PFSK-1 (cell line): ENCODE results near the gene LAMP1.

Experiments
- FOXP2 ChIP-seq: optimal IDR thresholded peaks from 2 replicates; pipeline ENCODE3; 2011; ENCODE audit warnings: borderline replicate concordance, control low read depth, inconsistent platforms; ENCODE audit not compliant: insufficient read depth; ENCODE audit errors: extremely low read length, extremely low read depth
- POLR2AphosphoS5 ChIP-seq: IDR thresholded peaks from 2 replicates; pipeline ENCODE4 v1.6.1; 2012; ENCODE audit warnings: low read depth, mild to moderate bottlenecking, control low read depth, low read length, moderate library complexity
- REST ChIP-seq, 2 experiments: IDR thresholded peaks; 2 replicates each; pipeline versions ENCODE4 v1.6.1 to v1.8.0; 2011 to 2012; ENCODE audit warnings: low read depth in 2 of 2, low read length in 2 of 2, control low read depth in 1 of 2, inconsistent platforms in 1 of 2, mild to moderate bottlenecking in 1 of 2, moderate library complexity in 1 of 2; ENCODE audit not compliant: insufficient read depth in 1 of 2
- SIN3A ChIP-seq: IDR thresholded peaks from 2 replicates; pipeline ENCODE4 v1.6.1; 2012; ENCODE audit warnings: mild to moderate bottlenecking, low read length, moderate library complexity, borderline replicate concordance; ENCODE audit not compliant: insufficient read depth
- TAF1 ChIP-seq: IDR thresholded peaks from 2 replicates; pipeline ENCODE4 v1.6.1; 2012; ENCODE audit warnings: low read length, control low read depth, borderline replicate concordance; ENCODE audit not compliant: insufficient read depth

LAMP1 gene

GRCh38 chr13:113353254-113353653 is 56.2 kb downstream of the LAMP1 start:
- TF ChIP-seq REST (IDR thresholded peaks at IDR 0.05; ENCODE audit: insufficient read depth in 1 of 2, low read depth in 2 of 2, low read length in 2 of 2) (no peak), POLR2AphosphoS5 (no peak), FOXP2 (no peak), SIN3A (no peak)

GRCh38 chr13:113354831-113355610 is 58.0 kb downstream of the LAMP1 start:
- no peak for TF ChIP-seq REST (IDR thresholded peaks at IDR 0.05; ENCODE audit: insufficient read depth in 1 of 2, low read depth in 2 of 2, low read length in 2 of 2)
- no peak for TF ChIP-seq SIN3A
- no peak for TF ChIP-seq POLR2AphosphoS5
- TF ChIP-seq FOXP2 = no peak
- no peak for TF ChIP-seq TAF1

- no peak for TF ChIP-seq TAF1
- no peak for TF ChIP-seq REST (IDR thresholded peaks at IDR 0.05; ENCODE audit: insufficient read depth in 1 of 2, low read depth in 2 of 2, low read length in 2 of 2)
- TF ChIP-seq SIN3A = no peak
- no peak for TF ChIP-seq FOXP2
- TF ChIP-seq POLR2AphosphoS5 = no peak
These were observed 58.6 kb downstream of the LAMP1 start for GRCh38 chr13:113355621-113356020.

- TF ChIP-seq TAF1 (no peak), FOXP2 (no peak), SIN3A (no peak)
These were observed 59.6 kb downstream of the LAMP1 start for GRCh38 chr13:113356596-113356995.

GRCh38 chr13:113357529-113357928 is 60.5 kb downstream of the LAMP1 start:
- TF ChIP-seq REST (IDR thresholded peaks at IDR 0.05; ENCODE audit: insufficient read depth in 1 of 2, low read depth in 2 of 2, low read length in 2 of 2) (no peak), POLR2AphosphoS5 (no peak), SIN3A (no peak)

- TF ChIP-seq SIN3A (no peak), FOXP2 (no peak), POLR2AphosphoS5 (no peak), REST (IDR thresholded peaks at IDR 0.05; ENCODE audit: insufficient read depth in 1 of 2, low read depth in 2 of 2, low read length in 2 of 2) (no peak), TAF1 (no peak)
These were observed 61.7 kb downstream of the LAMP1 start for GRCh38 chr13:113358653-113359190.
